Coronary artery (tissue), 2 donors: ENCODE data around the gene ALKBH8.

ENCODE experiments used
- DNase-seq: peaks from one replicate; pipeline ENCODE4 v3.0.0-alpha.2; 2017; ENCODE audit warnings: low spot score
- H3K27ac ChIP-seq, 2 donors: fragments of 200-600 bp; sonication (generic); one replicate each; pipeline ENCODE4 v1.5.1; 2016 to 2019
- H3K4me3 ChIP-seq: fragments of 200-600 bp; sonication (generic); 2 replicates; pipeline ENCODE4 v1.5.1; 2016; ENCODE audit warnings: mild to moderate bottlenecking, moderate library complexity
- CTCF ChIP-seq: fragments of 200-600 bp; sonication (generic); IDR thresholded peaks from one replicate; pipeline ENCODE4 v1.5.1; 2019; ENCODE audit warnings: antibody characterized with exemption

ALKBH8 gene

GRCh38 chr11:107490836-107491235, 74.7 kb downstream of the ALKBH8 start:
- no peak for DNase-seq
- no peak for TF ChIP-seq CTCF
- no peak overlapping the region for H3K27ac ChIP-seq
- no peak overlapping the region for H3K4me3 ChIP-seq

GRCh38 chr11:107482234-107482633, 83.3 kb downstream of the ALKBH8 start:
- TF ChIP-seq CTCF = no peak
- no peak for DNase-seq
- no peak overlapping the region for H3K27ac ChIP-seq
- H3K4me3 ChIP-seq = no peak overlapping the region

GRCh38 chr11:107478922-107479321, 86.6 kb downstream of the ALKBH8 start:
- H3K4me3 ChIP-seq = no peak overlapping the region
- no peak for TF ChIP-seq CTCF
- no peak overlapping the region for H3K27ac ChIP-seq
- no peak for DNase-seq

GRCh38 chr11:107477820-107478219, 87.7 kb downstream of the ALKBH8 start:
- DNase-seq = no peak

GRCh38 chr11:107473792-107474191, 91.7 kb downstream of the ALKBH8 start:
- H3K4me3 ChIP-seq = no peak overlapping the region
- H3K27ac ChIP-seq = no peak overlapping the region
- DNase-seq = no peak
- no peak for TF ChIP-seq CTCF

More at GRCh38 chr11:107477820-107478219, 87.7 kb downstream of the ALKBH8 start:
- Histone ChIP-seq H3K4me3 (no peak overlapping the region), H3K27ac (no peak overlapping the region)
- no peak for TF ChIP-seq CTCF

- Histone ChIP-seq H3K4me3 (no peak overlapping the region), H3K27ac (no peak overlapping the region)
- no peak for TF ChIP-seq CTCF
- no peak for DNase-seq
Measured at GRCh38 chr11:107472966-107473365, 92.6 kb downstream of the ALKBH8 start.

- DNase-seq = no peak
- H3K27ac ChIP-seq = no peak overlapping the region
- no peak overlapping the region for H3K4me3 ChIP-seq
- TF ChIP-seq CTCF = no peak
Measured at GRCh38 chr11:107468596-107468995, 96.9 kb downstream of the ALKBH8 start.
